ENCODE results near the gene SORCS1.

DNA sequence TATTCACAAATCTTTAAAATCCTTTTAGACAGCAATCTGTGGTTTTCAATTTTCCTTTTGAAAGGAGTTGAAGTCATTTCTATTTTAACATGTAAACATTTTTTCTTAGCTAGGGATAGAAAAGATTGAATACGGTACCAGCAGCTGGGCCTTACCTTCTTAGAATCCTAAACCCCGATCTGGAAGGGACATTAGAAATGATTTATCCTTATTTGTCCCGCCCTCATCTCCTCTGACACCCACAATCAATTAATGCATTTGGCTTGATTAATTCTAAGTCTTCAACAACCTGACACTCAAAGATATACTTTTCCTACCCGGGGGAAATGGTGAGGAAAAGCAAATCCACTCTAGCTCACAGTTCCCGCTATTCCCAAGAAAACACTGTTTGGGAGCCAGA, 100.4 kb downstream of the SORCS1 start:
- TF ChIP-seq POLR2A (IDR thresholded peaks at IDR 0.05) = no peak
- TF ChIP-seq CTCF (IDR thresholded peaks at IDR 0.05) = no peak
- TF ChIP-seq POLR2AphosphoS5 (IDR thresholded peaks at IDR 0.05) = no peak

Data from prostate gland (tissue), 2 donors.